ENCODE results near the gene TRAP1.

The TRAP1 gene

DNA sequence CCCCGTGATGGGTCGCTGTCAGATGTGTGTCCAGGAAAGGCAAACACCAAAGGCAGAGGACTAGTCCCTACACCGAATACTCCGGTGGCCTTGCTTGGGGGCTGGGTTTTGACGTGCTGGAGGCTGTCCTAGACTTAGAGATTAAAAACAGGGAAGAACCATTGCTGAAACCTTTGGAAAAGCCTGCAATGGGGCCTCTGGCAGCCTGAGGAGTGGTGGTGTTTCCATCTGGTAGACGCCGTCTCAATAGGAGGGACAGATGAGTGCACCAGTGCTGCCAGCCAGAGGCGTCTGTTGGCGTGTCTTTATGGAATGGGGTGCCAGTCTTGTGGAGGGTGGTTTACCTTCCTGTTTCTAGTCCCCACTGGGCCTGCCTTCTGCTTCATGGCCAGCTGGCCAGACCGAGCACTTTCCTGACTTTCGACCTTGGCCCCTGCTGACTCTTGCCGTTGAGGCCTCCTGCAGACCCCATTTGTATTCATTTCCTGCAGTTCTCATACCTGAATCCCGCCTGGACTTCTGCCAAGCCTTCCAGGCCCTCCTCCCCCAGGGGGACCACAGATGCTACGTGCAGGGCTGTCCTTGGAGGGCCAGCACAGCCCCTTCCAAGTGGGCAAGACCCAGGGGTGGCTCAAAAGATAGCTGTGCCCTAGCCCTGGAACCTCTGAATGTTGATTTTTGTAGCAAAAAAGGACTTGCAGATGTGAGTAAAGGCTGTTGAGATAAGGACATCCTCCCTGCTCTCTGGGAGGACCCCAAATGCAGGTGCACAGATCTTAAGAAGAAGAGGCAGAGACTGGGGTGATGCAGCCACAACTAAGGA, 64.7 kb downstream of the TRAP1 start:
- DNase-seq (ENCODE audit: low read depth), result no peak
- TF ChIP-seq, protein P1, sequence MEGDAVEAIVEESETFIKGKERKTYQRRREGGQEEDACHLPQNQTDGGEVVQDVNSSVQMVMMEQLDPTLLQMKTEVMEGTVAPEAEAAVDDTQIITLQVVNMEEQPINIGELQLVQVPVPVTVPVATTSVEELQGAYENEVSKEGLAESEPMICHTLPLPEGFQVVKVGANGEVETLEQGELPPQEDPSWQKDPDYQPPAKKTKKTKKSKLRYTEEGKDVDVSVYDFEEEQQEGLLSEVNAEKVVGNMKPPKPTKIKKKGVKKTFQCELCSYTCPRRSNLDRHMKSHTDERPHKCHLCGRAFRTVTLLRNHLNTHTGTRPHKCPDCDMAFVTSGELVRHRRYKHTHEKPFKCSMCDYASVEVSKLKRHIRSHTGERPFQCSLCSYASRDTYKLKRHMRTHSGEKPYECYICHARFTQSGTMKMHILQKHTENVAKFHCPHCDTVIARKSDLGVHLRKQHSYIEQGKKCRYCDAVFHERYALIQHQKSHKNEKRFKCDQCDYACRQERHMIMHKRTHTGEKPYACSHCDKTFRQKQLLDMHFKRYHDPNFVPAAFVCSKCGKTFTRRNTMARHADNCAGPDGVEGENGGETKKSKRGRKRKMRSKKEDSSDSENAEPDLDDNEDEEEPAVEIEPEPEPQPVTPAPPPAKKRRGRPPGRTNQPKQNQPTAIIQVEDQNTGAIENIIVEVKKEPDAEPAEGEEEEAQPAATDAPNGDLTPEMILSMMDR (IDR thresholded peaks at IDR 0.05; ENCODE audit: low read depth, low read length, missing control alignments), result no peak
- H3K4me3 ChIP-seq (ENCODE audit: low read depth, low read length), result no peak overlapping the region

DNA sequence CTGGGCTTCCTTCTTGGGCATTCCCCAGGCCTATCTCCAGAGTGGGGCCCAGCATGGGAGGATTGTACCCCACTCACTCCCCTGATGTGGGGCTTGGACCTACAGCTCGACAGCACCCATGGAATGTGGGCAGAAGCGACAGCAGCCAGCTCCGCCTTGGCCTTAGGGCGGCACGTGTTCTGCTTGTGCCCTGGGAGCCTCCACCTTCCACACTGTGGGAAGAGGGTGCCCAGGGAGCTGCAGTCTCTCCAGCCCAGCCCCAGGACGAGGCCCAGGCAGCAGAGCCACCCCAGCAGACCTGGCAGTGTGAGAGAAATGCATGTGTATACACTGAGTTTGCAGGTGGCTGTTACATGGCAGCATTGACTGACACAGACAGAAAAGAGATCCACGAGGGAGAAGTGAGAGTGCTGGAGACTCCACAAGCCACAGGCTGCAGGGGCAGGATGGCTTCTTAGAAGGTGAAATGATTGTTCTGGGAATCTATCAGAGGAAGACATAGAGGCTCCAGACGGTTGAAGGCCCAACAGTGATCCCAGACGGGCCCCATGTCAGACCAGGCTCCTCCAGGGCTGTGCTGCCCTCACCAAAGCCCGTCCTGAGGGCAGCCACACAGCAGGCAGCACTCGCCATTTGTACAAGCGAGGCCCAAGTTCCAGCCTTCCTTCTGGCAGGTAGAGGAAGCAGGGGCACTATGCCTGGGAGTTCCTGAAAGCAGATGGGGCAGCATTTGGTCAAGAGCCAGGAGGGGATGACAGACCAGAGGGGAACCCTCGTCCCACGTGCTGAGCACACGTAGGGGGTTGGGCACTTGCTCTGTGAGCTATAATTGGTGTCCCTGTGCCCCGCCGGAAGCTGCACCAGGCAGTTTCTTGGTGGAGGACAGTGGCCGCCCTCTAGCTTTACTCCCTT, 65.6 kb downstream of the TRAP1 start:
- H3K4me3 ChIP-seq (ENCODE audit: low read depth, low read length), result no peak overlapping the region
- no peak for DNase-seq (ENCODE audit: low read depth)
- TF ChIP-seq, protein P1 (IDR thresholded peaks at IDR 0.05; ENCODE audit: low read depth, low read length, missing control alignments), result no peak

GRCh38 chr16:3650631-3651265, 66.6 kb downstream of the TRAP1 start:
- DNase-seq (ENCODE audit: low read depth), result no peak
- TF ChIP-seq, protein P1 (IDR thresholded peaks at IDR 0.05; ENCODE audit: low read depth, low read length, missing control alignments), result no peak
- H3K4me3 ChIP-seq (ENCODE audit: low read depth, low read length), result no peak overlapping the region

DNA sequence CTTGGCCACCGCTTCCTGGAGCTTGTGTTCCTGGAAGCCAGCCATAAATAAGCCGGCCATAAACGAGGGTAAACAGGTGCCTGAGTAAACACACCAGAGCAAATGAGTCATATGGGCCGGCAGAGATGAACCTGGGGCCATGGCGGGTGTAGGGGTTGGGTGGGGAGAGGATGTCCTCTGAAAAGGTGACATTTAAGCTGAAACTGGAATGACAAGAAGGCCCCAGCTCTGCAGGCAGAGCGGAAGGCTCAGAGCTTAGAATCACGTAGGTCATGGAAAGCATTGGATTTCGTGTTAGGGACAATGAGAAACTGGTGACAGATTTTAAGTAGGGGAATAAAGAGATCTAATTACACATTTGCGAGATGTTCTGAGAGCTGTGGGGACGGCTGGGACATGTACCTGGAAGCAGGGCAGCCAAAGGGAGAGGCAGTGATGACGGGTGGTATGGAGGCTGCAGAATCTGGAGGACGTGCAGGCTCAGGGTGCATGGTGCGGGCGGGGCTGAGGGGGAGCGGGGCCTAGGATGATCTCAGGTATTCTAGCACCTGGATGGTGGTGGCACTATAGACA, 70.9 kb downstream of the TRAP1 start:
- DNase-seq (ENCODE audit: low read depth), result no peak
- TF ChIP-seq, protein P1 (IDR thresholded peaks at IDR 0.05; ENCODE audit: low read depth, low read length, missing control alignments), result no peak
- no peak overlapping the region for H3K4me3 ChIP-seq (ENCODE audit: low read depth, low read length)

- DNase-seq (ENCODE audit: low read depth), result no peak
- no peak overlapping the region for H3K4me3 ChIP-seq (ENCODE audit: low read depth, low read length)
- TF ChIP-seq, protein P1 (IDR thresholded peaks at IDR 0.05; ENCODE audit: low read depth, low read length, missing control alignments), result no peak
Observed at GRCh38 chr16:3645504-3646347, 71.6 kb downstream of the TRAP1 start.

GRCh38 chr16:3645108-3645503, 72.2 kb downstream of the TRAP1 start:
- TF ChIP-seq, protein P1 (IDR thresholded peaks at IDR 0.05; ENCODE audit: low read depth, low read length, missing control alignments), result no peak
- no peak overlapping the region for H3K4me3 ChIP-seq (ENCODE audit: low read depth, low read length)
- DNase-seq (ENCODE audit: low read depth), result no peak

Measured in GM12864 (cell line).